ENCODE data around the gene SLC6A5.

Gene SLC6A5

GRCh38 chr11:20597154-20597679 is 2.2 kb upstream of the SLC6A5 start:
- DNase-seq: no peak

- DNase-seq: no peak
Measured at GRCh38 chr11:20597680-20598484, 1.5 kb upstream of the SLC6A5 start.

- no peak for DNase-seq
Measured at GRCh38 chr11:20598492-20598891, 916 bp upstream of the SLC6A5 start.

GRCh38 chr11:20600020-20600346 is 575 bp downstream of the SLC6A5 start:
- DNase-seq: no peak

GRCh38 chr11:20600551-20600950 is 1.1 kb downstream of the SLC6A5 start:
- DNase-seq: no peak

- no peak for DNase-seq
Measured at GRCh38 chr11:20601221-20601914, 2.0 kb downstream of the SLC6A5 start.

- no peak for DNase-seq
Measured at GRCh38 chr11:20604295-20604803, 4.9 kb downstream of the SLC6A5 start.

- DNase-seq: no peak
Measured at GRCh38 chr11:20604864-20605601, 5.6 kb downstream of the SLC6A5 start.

- DNase-seq: no peak
Measured at GRCh38 chr11:20605602-20606091, 6.2 kb downstream of the SLC6A5 start.

- no peak for DNase-seq
Measured at GRCh38 chr11:20608934-20609333, 9.5 kb downstream of the SLC6A5 start.

- peak; percentile 50 for DNase-seq
Measured at GRCh38 chr11:20609727-20610707, 10.6 kb downstream of the SLC6A5 start.

GRCh38 chr11:20610825-20611224 is 11.4 kb downstream of the SLC6A5 start:
- no peak for DNase-seq

- no peak for DNase-seq
Measured at GRCh38 chr11:20611445-20611844, 12.0 kb downstream of the SLC6A5 start.

GRCh38 chr11:20611892-20612291 is 12.5 kb downstream of the SLC6A5 start:
- DNase-seq: no peak

- DNase-seq: no peak
Measured at GRCh38 chr11:20612416-20612815, 13.0 kb downstream of the SLC6A5 start.

GRCh38 chr11:20616920-20617319 is 17.5 kb downstream of the SLC6A5 start:
- DNase-seq: no peak

- DNase-seq: no peak
Measured at GRCh38 chr11:20617346-20618005, 18.1 kb downstream of the SLC6A5 start.

GRCh38 chr11:20618083-20618482 is 18.7 kb downstream of the SLC6A5 start:
- DNase-seq: no peak

GRCh38 chr11:20620988-20621387 is 21.6 kb downstream of the SLC6A5 start:
- DNase-seq: no peak

- DNase-seq: no peak
Measured at GRCh38 chr11:20621679-20622078, 22.3 kb downstream of the SLC6A5 start.

GRCh38 chr11:20623252-20623651 is 23.8 kb downstream of the SLC6A5 start:
- no peak for DNase-seq
